Measurements from ENCODE around the gene IPMK. TPM values are rescaled to one million over a fixed set of nuclear protein-coding genes. Genes with fewer than 3 reads are reported as not detected.
A peak's percentile ranks its signal among the peaks of the same experiment; 100 is the strongest.
"Not testable (repeated sequence)": the region's sequence is repeated elsewhere in the genome, so short reads cannot be mapped to it uniquely, and the experiment has no call there.

Gene IPMK
- total and polyA plus RNA-seq, 2 donors (not counting 3 experiments of a cell fraction or from before 2014, with no cell fraction given), result 1.4 to 8.1 TPM

DNA sequence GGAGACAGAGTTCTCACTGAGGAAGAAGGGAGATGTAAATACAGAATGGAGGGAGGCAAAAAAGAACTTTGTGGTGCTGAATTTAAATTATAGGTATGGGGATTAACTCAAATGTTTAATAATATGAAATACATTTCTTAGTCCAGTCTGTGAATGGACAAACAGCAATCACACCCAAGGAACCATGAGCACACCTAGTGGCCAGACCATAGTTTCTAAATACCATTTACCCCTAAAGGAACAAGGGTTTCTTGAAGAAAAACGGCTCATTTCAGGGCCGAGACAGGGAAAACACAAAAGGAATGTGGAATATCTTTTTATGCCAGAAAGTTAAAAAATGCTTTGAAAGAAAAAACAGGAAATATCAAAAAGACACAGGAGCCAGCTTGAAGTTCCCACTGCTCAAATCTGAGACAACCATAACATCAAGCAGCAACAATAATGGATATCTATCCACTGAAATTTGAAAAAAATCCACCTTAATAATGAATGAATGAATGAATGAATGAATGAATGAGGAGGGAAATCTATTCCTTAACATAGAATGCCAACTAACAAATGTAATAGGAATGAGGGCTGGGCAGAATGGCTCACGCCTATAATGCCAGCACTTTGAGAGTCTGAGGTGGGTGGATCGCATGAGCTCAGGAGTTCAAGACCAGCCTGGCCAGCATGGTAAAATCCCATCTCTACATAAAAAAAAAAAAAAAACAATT is 8.6 kb downstream of the IPMK start:
- H3K4me1 ChIP-seq (ENCODE audit: control insufficient read depth, extremely low read depth, insufficient read depth, low read length), result peaks cover 8% of the 10 kb centered on the region
- BruUV-seq (replicated peaks), result no TSS peak
- dilution Hi-C loops (cut with MboI; ENCODE audit: extremely low pct_ligation_motif_present, low sequenced_read_pairs), result no loop called here
- H3K9ac ChIP-seq (replicated peaks; ENCODE audit: extremely low read depth, insufficient read depth, low read length), result no peak overlapping the region
- no peak overlapping the region for H3K27ac ChIP-seq (ENCODE audit: insufficient read depth, low read depth, low read length)
- no peaks in the 10 kb centered on the region for H3K36me3 ChIP-seq (ENCODE audit: control insufficient read depth in 2 of 2, extremely low read depth in 1 of 2, insufficient read depth in 2 of 2, low read length in 2 of 2)
- intact Hi-C loops (cut with micrococcal nuclease), result no loop called here
- H3K4me2 ChIP-seq (ENCODE audit: insufficient read depth, low read length), result no peak overlapping the region
- no peak overlapping the region for H2AFZ ChIP-seq (ENCODE audit: low read depth, low read length)
- POLR2A ChIA-PET, result no interaction called here
- CTCF ChIA-PET, result no interaction called here
- peaks cover 29% of the 10 kb centered on the region for H3K79me2 ChIP-seq (ENCODE audit: control insufficient read depth, insufficient read depth, low read length)
- no peaks in the 10 kb centered on the region for H3K9me1 ChIP-seq (replicated peaks; ENCODE audit: control insufficient read depth, extremely low read depth, insufficient read depth, low read length)
- no peaks in the 10 kb centered on the region for H3K27me3 ChIP-seq (ENCODE audit: control insufficient read depth in 2 of 2, insufficient read depth in 2 of 2, low read length in 2 of 2)
- H3K9me3 ChIP-seq (replicated peaks; ENCODE audit: control insufficient read depth, insufficient read depth, low read length), result no peaks in the 10 kb centered on the region
- no peak for DNase-seq (ENCODE audit: low read depth, low spot score)
- FAIRE-seq, result no peak
- no peak for TF ChIP-seq POLR2AphosphoS5 (IDR thresholded peaks at IDR 0.05; ENCODE audit: insufficient read depth, low read depth, low read length)
- TF ChIP-seq, protein P1, sequence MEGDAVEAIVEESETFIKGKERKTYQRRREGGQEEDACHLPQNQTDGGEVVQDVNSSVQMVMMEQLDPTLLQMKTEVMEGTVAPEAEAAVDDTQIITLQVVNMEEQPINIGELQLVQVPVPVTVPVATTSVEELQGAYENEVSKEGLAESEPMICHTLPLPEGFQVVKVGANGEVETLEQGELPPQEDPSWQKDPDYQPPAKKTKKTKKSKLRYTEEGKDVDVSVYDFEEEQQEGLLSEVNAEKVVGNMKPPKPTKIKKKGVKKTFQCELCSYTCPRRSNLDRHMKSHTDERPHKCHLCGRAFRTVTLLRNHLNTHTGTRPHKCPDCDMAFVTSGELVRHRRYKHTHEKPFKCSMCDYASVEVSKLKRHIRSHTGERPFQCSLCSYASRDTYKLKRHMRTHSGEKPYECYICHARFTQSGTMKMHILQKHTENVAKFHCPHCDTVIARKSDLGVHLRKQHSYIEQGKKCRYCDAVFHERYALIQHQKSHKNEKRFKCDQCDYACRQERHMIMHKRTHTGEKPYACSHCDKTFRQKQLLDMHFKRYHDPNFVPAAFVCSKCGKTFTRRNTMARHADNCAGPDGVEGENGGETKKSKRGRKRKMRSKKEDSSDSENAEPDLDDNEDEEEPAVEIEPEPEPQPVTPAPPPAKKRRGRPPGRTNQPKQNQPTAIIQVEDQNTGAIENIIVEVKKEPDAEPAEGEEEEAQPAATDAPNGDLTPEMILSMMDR (IDR thresholded peaks at IDR 0.05; ENCODE audit: extremely low read depth in 1 of 2, insufficient read depth in 1 of 2, low read depth in 1 of 2, low read length in 2 of 2), result peak; percentile 21 to 24
- no peak for TF ChIP-seq FOS (IDR thresholded peaks at IDR 0.05; ENCODE audit: borderline replicate concordance, insufficient read depth, low read length)
- H4K20me1 ChIP-seq (replicated peaks; ENCODE audit: control insufficient read depth, extremely low read depth, insufficient read depth, low read length), result peaks cover 4% of the 10 kb centered on the region
- no peak overlapping the region for H3K4me3 ChIP-seq (replicated peaks in 1 of 3; ENCODE audit: insufficient read depth in 1 of 3, low read depth in 1 of 3, low read length in 3 of 3)

DNA sequence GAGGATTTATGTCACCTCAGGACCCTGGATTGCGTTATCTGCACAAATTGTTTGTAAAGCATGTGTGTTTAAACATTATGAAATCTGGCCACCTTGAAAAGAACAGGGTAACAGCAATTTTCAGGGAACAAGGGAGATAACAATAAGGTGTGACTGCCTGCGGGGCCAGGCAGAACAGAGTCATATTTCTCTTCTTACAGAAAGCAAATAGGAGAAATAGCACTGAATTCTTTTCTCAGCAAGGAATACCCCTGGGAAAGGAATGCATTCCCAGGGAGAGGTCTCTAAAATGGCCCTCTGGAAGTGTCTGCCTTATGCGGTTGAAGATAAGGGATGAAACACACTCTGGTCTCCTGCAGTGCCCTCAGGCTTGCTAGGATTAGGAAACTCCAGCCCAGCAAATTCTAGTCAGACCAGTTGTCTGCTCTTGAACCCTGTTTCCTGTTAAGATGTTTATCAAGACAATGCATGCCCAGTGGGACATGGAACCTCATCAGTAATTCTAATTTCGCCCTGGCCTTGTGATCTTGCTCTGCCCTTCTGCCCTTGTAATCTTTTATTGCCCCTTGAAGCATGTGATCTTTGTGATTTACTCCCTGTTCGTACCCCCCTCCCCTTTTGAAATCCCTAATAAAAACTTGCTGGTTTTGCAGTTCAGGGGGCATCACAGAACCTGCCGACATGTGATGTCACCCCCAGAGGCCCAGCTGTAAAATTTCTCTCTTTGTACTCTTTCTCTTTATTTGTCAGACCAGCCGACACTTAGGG is 11.5 kb downstream of the IPMK start:
- H2AFZ ChIP-seq (ENCODE audit: low read depth, low read length); intact Hi-C loops (cut with micrococcal nuclease); H3K36me3 ChIP-seq (ENCODE audit: control insufficient read depth in 2 of 2, extremely low read depth in 1 of 2, insufficient read depth in 2 of 2, low read length in 2 of 2); H4K20me1 ChIP-seq (replicated peaks; ENCODE audit: control insufficient read depth, extremely low read depth, insufficient read depth, low read length); H3K9me3 ChIP-seq (replicated peaks; ENCODE audit: control insufficient read depth, insufficient read depth, low read length); DNase-seq (ENCODE audit: low read depth, low spot score); H3K9me1 ChIP-seq (replicated peaks; ENCODE audit: control insufficient read depth, extremely low read depth, insufficient read depth, low read length); H3K27me3 ChIP-seq (ENCODE audit: control insufficient read depth in 2 of 2, insufficient read depth in 2 of 2, low read length in 2 of 2); H3K4me3 ChIP-seq (replicated peaks in 1 of 3; ENCODE audit: insufficient read depth in 1 of 3, low read depth in 1 of 3, low read length in 3 of 3); BruUV-seq (replicated peaks); dilution Hi-C loops (cut with MboI; ENCODE audit: extremely low pct_ligation_motif_present, low sequenced_read_pairs); H3K9ac ChIP-seq (replicated peaks; ENCODE audit: extremely low read depth, insufficient read depth, low read length); CTCF ChIA-PET; H3K4me2 ChIP-seq (ENCODE audit: insufficient read depth, low read length); FAIRE-seq; H3K4me1 ChIP-seq (ENCODE audit: control insufficient read depth, extremely low read depth, insufficient read depth, low read length); POLR2A ChIA-PET; H3K27ac ChIP-seq (ENCODE audit: insufficient read depth, low read depth, low read length): not testable (repeated sequence)
- peaks cover 13% of the 10 kb centered on the region for H3K79me2 ChIP-seq (ENCODE audit: control insufficient read depth, insufficient read depth, low read length)

Measured in endothelial cell of umbilical vein (primary cell).